ENCODE data around the gene KCNQ1. TPM values are rescaled to one million over a fixed set of nuclear protein-coding genes. Genes with fewer than 3 reads are reported as not detected.

Gene KCNQ1
- total RNA-seq, 2 experiments from 2014 or later = 8.7 to 9.5 TPM

DNA sequence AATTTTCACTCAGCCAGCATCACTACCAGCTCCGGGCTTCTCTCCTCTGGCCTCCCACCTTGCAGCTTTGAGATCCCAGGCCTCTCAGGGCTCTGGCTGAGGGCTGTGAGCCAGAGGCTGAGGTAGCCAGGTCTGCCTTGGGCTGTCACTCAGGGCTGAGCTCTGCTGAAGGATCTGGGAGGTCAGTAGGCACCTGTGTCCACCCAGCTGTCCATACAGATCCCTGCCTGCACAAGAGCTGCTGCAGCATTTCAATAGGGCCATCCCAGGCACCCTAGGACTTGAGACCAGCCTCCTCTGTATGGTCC, 242.4 kb downstream of the KCNQ1 start:
- intact Hi-C loops (cut with micrococcal nuclease) = no loop called here
- no peak overlapping the region for H3K27ac Mint-ChIP-seq
- no peaks in the 10 kb centered on the region for H3K4me1 Mint-ChIP-seq (ENCODE audit: low read depth)
- CTCF ChIA-PET = no interaction called here
- H3K36me3 Mint-ChIP-seq (ENCODE audit: low read depth) = no peaks in the 10 kb centered on the region
- H3K27me3 Mint-ChIP-seq = no peaks in the 10 kb centered on the region
- H3K9me3 Mint-ChIP-seq = no peaks in the 10 kb centered on the region
- no peak overlapping the region for H3K4me3 Mint-ChIP-seq
- TF ChIP-seq, protein P1, sequence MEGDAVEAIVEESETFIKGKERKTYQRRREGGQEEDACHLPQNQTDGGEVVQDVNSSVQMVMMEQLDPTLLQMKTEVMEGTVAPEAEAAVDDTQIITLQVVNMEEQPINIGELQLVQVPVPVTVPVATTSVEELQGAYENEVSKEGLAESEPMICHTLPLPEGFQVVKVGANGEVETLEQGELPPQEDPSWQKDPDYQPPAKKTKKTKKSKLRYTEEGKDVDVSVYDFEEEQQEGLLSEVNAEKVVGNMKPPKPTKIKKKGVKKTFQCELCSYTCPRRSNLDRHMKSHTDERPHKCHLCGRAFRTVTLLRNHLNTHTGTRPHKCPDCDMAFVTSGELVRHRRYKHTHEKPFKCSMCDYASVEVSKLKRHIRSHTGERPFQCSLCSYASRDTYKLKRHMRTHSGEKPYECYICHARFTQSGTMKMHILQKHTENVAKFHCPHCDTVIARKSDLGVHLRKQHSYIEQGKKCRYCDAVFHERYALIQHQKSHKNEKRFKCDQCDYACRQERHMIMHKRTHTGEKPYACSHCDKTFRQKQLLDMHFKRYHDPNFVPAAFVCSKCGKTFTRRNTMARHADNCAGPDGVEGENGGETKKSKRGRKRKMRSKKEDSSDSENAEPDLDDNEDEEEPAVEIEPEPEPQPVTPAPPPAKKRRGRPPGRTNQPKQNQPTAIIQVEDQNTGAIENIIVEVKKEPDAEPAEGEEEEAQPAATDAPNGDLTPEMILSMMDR (IDR thresholded peaks at IDR 0.05) = no peak
- DNase-seq (no peak), ATAC-seq (no peak)
- POLR2A ChIA-PET = interaction anchor here (1.4 kb wide), 1 partner anchor 29 kb away, joined by 3 read pairs; no protein-coding TSS in a partner anchor

DNA sequence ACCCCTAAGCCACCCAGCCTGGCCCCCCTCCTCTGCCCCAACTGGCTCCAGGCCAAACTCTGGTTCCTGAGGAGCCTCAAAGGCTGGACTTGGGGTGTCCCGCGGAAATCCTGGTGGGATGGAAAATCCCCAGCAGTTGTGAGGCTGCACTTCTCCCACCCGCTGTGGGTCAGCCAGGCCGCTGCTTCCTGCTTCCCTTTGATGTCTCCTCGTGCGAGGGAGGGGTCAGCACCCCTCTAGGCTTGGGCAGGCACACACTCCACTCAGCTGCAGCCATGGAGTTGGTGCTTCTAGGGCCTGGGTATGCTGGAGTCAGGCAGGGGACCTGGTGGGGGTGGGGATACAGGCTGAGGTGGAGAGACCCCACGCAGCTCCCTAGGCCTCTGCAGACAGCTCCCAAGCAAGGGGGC, 243.0 kb downstream of the KCNQ1 start:
- Mint-ChIP-seq H3K9me3 (no peaks in the 10 kb centered on the region), H3K4me1 (ENCODE audit: low read depth) (no peaks in the 10 kb centered on the region), H3K27me3 (no peaks in the 10 kb centered on the region), H3K36me3 (ENCODE audit: low read depth) (no peaks in the 10 kb centered on the region), H3K4me3 (no peak overlapping the region), H3K27ac (no peak overlapping the region)
- intact Hi-C loops (cut with micrococcal nuclease) = no loop called here
- DNase-seq (no peak), ATAC-seq (no peak)
- ChIA-PET CTCF (interaction anchor here (0.6 kb wide), 1 partner anchor 334 kb away, joined by 3 read pairs; no protein-coding TSS in a partner anchor), POLR2A (interaction anchor here (1.4 kb wide), 1 partner anchor 29 kb away, joined by 3 read pairs; no protein-coding TSS in a partner anchor)
- TF ChIP-seq, protein P1 (IDR thresholded peaks at IDR 0.05) = no peak

- TF ChIP-seq, protein P1 (IDR thresholded peaks at IDR 0.05) = no peak
- H3K27ac Mint-ChIP-seq = no peak overlapping the region
- H3K36me3 Mint-ChIP-seq (ENCODE audit: low read depth) = no peaks in the 10 kb centered on the region
- no peaks in the 10 kb centered on the region for H3K27me3 Mint-ChIP-seq
- DNase-seq (no peak), ATAC-seq (no peak)
- POLR2A ChIA-PET = interaction anchor here (1.1 kb wide), 1 partner anchor 11 kb away, joined by 3 read pairs; the partner anchor contains the start of gene KCNQ1OT1
- no peaks in the 10 kb centered on the region for H3K4me1 Mint-ChIP-seq (ENCODE audit: low read depth)
- H3K9me3 Mint-ChIP-seq = no peaks in the 10 kb centered on the region
- CTCF ChIA-PET = interaction anchor here (1.3 to 1.5 kb wide), 2 partner anchors 156 to 199 kb away, joined by 3 read pairs; no protein-coding TSS in a partner anchor
- no peak overlapping the region for H3K4me3 Mint-ChIP-seq
- intact Hi-C loops (cut with micrococcal nuclease) = no loop called here
These were observed 243.8 kb downstream of the KCNQ1 start for GRCh38 chr11:2688381-2689231.

DNA sequence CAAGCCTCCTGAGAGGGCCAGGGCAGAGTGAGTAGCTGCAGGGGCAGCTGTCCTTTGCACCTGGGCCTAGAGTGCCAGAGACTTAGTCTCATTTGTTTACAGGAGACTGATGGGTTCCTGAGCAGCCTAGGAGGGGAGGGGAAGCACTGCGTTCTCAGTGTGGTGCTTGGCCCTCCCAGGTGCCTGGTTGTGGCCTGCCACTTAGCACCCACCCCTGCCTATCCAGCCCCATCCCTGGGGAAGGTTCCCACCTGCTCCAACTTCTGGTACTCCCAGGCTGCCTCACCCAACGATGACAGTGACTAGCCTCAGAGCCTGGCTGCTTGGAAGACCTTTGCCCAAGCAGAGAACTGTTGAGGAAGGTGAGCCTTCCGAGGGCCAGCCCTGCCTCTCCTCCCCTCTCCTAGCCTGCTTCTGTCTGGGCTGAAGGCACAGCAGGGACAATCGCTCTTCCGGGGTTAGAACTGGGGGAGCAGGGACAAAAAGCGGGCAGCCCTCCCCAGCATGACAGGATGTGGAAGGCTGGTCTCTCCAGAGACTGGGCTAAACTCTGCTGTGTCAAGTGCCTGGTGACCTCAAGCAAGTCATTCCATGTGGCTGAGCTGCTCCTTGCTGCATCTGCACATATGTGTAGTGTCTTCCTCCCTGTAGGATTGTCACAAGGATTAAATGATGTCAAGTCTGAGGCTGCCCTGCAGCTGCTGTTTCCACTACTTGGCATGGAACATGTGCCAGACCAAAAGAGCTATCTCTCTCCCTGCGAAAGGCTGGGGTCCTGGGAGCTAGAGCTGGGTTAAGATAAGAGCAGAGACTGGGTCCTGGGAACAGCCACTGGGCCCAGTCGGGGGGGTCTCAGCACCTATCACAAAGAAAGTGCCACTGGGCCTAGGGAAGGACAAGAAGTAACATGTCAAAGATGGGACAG, 245.1 kb downstream of the KCNQ1 start:
- ATAC-seq = no peak
- Mint-ChIP-seq H3K4me3 (no peak overlapping the region), H3K4me1 (ENCODE audit: low read depth) (no peaks in the 10 kb centered on the region), H3K27ac (no peak overlapping the region), H3K9me3 (no peaks in the 10 kb centered on the region), H3K36me3 (ENCODE audit: low read depth) (no peaks in the 10 kb centered on the region), H3K27me3 (no peaks in the 10 kb centered on the region)
- POLR2A ChIA-PET = interaction anchor here (0.7 kb wide), 1 partner anchor 10 kb away, joined by 3 read pairs; no protein-coding TSS in a partner anchor
- intact Hi-C loops (cut with micrococcal nuclease) = no loop called here
- CTCF ChIA-PET = interaction anchor here (1.3 to 1.5 kb wide), 2 partner anchors 157 to 198 kb away, joined by 3 read pairs; no protein-coding TSS in a partner anchor
- TF ChIP-seq, protein P1 (IDR thresholded peaks at IDR 0.05) = no peak
- DNase-seq = no peak

All from activated CD8-positive, alpha-beta T cell treated with anti-CD3 and anti-CD28 coated beads for 36 hours (primary cell).